ENCODE data around the gene SIDT1.

The SIDT1 gene

DNA sequence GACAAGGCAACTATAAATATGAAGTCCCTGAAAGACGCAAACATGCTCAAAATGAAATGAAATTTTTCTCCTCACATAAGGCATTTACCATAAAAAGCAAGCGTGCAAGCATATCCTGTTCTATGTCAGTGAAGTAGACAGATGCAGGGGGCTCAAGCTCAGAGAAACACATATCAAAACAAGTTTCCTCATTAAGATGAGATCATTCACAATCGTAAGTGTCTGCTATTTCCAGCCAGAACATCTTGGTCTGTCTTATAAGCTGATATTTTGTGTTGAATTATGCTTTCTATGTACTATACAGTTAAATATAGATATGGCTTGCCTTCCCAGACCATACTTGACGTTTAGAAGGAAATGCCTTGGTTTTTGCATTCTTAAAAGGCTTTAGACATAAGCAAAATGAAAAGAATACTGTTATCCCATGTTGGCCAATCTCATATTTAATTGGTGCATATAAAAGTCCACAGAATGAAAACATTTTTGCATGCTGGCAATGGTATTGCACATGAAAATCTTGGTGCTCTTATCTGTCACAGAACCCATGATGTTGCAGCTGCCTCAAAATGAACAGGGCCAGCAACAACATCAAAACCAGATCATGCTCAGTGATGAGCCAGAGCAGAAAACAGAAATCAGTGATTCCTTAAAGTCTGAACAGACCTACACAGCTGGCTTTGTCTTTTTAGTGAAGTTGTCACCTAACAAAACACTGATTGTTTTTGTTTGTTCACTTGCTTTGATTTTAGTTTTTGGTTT, 65.4 kb downstream of the SIDT1 start:
- DNase-seq (ENCODE audit: low read depth) = no peak

DNA sequence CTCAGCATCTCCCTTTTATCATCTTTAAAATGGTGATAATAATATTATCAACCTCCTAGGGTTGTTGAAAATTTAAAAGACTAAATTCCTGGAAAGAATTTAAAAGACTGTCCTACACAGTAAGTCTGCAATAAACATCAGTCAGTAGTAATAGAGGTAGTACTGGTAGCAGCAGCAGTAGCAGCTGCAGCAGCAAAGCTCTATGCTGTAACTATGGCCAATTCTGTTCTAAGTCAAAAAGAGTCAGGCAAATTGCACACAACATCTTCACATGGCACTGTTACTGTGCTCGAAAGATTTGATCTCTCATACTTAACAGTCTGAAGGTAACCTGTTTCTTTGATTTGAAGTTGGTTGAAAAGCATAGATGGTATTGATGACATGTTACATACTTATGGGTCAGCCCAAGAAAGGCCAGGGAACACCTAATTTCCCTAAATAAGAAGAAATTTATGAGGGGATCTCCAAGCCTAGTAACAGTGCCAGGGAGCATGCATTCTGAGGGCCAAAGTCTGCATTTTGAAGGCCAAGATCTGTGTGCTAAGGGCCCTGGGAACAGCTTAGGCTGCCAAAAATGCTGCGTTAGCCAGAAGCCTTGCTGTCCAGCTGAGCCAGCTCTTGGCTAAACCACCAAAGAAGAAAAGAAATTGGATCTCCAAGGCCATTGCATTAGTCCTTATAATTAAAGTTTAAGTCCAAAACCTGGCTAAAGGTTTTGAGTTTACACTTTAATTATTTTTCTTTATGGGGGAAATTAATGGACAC, 68.2 kb downstream of the SIDT1 start:
- DNase-seq (ENCODE audit: low read depth) = no peak

DNA sequence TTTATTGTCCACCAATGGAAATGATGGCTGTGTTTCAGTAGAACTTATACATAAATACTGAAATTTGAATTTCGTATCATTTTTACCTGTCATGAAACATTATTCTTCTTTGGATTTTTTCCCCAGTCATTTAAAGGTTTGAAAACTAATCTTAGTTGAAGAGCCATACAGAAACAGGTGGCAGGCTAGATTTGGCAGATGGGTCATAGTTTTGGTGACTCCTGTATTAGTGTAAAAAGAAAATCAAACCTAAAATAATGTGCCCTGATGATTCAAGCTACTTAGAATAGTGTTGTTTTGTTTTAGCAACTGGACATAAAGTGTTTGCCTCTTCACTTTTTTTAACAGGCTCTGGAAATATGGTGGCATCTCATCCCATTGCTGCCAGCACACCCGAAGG, 68.9 kb downstream of the SIDT1 start:
- DNase-seq (ENCODE audit: low read depth) = no peak

DNA sequence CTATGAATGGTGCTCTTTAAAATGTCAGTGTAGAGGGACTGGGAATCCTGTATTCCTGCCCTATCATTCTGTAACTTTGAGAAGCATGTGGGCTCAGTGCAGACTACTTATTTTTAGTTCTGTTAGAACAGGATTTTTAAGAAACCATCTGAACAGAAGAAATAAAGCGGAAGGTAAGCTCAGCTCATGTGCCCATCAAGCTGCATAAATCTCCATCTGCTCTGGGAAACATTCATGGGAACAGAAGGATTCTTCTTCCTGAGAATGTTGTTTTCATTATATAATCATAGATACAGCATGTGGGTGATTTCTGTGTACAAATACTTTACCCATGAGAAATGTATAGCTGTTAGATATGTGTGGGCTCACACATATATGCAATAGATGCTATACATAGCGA, 69.9 kb downstream of the SIDT1 start:
- no peak for DNase-seq (ENCODE audit: low read depth)

DNA sequence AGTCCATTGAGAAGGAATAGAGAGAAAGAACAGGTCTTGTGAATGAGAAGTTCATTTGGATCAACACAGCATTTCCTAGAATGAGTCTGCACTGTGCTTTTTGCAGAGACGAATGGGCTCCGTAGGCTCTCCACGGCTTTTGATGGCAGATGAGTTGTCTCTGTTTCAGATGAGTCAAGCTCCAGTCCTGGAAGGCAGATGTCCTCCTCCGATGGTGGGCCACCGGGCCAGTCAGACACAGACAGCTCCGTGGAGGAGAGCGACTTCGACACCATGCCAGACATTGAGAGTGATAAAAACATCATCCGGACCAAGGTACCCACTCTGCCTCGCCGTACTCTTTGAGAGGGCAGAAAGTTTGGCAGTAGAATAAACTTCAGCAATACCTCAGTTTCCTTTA, 70.5 kb downstream of the SIDT1 start:
- no peak for DNase-seq (ENCODE audit: low read depth)

DNA sequence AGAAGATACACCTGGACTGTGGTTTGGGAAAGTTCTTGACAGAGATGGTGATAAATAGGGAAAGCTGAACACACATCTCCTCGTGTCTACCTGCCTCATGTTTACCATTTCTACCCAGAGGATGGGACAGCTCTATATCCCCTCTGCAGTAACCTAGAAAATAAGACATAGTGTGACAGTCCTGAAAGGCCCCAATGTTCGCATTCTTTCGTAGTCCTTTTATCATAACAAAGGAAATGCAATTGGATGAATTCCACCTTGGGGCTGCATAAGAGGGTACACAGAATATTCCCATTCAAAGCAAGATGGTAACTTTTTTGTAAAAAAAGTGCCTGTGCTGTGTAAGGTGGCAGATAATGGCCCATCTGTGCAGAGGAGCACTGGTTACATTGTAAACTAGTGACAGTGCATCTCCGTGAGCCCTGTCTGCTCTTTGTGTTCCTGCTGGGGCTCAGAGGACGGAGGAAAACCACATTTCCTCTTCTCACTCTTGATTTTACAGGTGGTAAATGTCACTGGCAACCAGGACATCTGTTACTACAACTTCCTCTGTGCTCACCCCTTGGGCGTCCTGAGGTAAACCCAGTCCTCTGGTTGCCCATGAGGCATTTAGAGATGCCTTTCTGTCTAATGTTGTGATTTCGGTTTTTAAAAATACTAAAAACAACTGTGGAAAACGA, 74.3 kb downstream of the SIDT1 start:
- no peak for DNase-seq (ENCODE audit: low read depth)

DNA sequence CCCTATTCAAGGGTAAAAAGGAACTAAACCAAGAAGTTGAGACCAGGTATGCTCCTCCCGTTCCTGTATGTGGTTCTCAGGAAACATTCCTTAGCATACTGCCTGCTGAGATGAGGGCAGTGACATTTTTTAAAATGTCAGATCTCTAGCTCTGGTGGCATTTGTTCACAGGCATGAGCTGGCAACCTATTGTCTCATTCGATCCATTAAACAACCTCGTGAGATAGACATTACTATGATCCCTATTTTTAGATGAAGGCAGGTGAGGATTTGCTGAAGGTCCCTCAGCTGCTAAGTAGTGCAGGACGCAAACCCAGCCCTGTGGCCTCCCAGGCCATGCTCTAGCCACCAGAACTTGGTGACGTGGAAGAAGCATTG, 74.9 kb downstream of the SIDT1 start:
- no peak for DNase-seq (ENCODE audit: low read depth)

DNA sequence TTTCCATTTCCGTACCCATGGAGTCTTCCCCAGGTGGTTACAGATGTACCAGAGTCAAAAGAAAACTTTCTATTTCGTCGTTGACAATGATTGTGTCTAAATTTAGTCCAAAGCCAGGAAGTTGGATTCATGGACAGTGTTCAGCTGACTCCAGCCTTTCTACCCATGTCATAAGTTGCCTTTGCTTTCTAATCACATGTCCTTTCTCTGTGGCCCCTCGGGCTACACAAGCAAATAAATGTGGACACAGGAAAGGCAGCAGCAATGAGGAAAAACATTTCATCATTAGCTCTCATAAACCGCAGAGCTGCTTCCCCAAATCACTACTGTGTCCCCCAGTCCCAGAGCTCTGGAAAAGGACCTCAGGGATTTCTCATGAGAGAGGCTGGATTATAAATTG, 82.0 kb downstream of the SIDT1 start:
- DNase-seq (ENCODE audit: low read depth) = no peak

DNA sequence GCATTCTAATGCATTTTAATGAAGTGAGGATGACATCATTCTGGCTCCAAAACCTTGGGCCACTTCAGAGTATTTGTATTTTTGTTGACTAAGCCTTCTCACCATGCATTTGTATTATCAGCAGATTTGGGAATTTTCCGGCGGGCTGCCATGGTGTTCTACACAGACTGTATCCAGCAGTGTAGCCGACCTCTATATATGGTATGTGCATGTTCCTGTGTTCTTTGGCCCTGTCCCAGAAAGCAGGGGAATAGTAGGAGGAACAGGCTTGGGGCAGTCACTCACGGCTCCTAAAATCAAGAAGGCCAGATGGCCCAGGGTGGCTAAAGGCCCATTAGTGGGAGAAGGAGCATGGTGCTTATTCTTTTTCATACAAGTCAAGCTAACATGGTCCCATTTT, 83.6 kb downstream of the SIDT1 start:
- no peak for DNase-seq (ENCODE audit: low read depth)

DNA sequence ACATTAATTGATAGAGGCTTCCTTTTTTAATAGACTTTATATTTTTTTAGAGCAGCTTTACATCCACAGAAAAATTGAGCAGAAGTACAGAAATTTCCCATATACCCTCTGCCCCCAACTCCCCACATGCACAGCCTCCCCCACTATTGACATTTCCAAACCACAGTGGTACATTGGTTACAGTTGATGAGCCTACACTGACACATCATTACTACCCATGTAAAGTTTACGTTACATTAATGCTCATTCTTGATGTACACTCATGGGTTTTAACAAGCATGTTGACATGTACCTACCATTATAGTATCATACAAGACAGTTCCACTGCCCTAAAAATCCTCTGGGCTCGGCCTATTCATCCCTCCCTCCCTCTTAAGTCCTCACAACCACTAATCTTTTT, 85.4 kb downstream of the SIDT1 start:
- DNase-seq (ENCODE audit: low read depth) = no peak

DNA sequence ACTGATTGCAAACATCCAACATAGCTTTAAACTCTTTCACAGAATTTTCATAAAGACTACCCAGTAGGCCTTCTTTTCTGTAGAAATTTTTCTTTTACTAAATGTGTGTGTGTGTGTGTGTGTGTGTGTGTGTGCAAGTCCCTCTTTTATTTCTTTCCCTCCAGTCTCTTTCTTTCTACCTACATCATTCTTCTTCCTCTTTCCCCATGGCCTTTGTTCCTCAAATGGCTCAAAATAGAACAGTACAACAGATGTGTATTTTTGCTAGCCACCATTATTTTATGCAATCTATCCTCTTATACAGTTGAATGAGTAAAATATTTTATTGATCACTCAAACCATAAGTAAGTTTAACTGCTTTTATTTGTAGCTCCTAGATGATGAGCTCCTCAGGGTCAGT, 87.7 kb downstream of the SIDT1 start:
- no peak for DNase-seq (ENCODE audit: low read depth)

DNA sequence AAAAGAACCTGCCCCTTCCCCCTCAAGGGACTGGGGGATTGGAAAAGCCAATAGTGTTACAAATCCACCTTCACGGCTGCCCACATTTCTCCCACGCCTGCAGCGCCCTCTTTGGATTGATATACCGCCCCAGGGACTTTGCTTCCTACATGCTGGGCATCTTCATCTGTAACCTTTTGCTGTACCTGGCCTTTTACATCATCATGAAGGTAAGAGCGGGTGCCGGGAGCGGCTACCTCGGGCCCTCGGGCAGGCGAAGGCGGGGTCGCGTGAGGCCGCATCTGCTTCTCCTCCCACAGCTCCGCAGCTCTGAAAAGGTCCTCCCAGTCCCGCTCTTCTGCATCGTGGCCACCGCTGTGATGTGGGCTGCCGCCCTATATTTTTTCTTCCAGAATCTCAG, 91.0 kb downstream of the SIDT1 start:
- DNase-seq (ENCODE audit: low read depth) = no peak

DNA sequence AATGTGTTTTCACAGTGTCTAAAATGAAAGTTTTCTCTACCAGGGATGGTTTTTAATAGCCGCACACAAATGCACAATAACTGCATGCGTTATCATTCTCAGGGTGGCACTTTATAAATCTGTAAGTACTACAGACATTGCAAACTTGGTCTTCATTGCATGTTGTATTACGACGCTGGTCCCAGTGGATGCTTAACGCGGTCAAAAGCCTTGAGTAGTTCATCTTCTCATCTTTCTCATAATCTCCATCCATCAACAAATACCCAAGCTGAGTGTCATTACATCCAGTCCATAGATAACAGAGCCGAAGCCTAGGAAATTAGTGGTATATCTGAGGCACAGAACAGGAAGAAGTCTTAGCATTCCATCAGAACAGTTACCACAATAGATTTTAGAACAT, 91.5 kb downstream of the SIDT1 start:
- no peak for DNase-seq (ENCODE audit: low read depth)

DNA sequence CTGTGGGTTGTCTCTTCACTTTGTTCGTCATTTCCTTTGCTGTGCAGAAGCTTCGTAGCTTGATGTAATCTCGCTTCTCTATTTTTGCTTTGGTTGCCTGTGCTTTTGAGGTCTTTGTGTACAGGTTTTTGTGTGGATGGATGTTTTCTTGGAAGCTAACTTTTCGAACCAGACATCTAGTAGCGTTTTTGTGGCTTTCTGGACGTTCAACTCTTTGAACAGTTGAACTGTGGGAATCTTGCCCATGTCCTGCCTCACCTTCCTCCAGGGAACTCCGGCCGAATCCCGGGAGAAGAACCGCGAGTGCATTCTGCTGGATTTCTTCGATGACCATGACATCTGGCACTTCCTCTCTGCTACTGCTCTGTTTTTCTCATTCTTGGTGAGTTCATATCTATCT, 93.5 kb downstream of the SIDT1 start:
- no peak for DNase-seq (ENCODE audit: low read depth)

DNA sequence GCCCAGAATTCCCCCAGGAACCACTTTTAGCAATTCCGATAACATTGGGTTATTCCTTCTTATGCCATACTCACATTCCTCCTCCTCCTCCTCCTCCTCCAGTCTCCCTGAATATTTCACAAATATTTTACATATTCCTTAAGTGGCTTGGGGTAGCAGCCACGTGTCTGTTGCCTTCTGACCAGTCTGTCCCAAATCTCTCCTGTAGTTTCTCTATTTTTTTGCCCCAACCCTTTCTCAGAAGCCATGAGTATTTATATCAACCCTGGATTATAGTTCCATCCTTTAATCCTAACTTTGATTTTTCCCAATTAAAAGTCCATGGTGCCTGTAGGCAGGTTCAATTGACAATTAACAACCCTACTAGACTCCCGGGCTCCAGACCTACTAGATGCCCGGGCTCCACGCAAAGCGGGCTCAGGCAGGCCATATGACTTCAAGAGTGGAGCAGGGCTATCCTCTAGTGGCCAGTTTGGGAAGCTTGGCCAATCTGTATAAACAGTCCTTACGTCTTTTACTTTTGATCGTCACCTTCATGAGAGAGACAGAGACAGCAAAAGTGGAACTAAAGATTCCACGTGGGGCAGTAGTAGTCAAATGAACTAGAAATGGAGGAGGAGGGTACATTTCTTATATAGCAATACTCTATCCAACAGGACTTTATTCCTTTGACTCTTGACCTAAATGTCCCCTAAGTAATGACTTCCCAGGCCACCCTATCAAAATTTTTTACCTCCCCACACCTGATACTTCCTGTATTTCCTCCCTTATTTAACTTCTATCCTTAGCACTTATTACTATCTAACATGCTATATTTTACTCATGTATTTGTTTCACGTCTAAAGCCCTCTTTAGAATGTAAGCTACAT, 94.4 kb downstream of the SIDT1 start:
- no peak for DNase-seq (ENCODE audit: low read depth)

DNA sequence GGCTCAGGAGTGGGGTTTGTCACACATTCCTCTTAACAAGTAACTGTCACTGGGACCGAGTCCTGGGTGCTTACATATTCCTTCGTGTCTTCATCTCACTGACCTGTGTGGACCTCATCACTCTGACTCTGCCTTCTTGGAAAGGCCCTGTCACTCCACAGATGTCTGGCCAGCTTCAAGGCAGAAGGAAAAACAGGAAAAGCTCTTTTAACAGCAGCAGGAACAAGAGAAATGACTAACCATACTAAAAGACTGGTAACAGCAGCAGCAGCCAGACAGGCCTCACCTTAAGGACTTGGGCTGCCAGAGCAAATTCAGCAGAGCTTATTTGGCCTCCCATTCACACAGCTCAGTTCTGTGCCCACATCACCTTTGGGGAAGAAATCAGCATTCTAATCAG, 96.0 kb downstream of the SIDT1 start:
- DNase-seq (ENCODE audit: low read depth) = no peak

DNA sequence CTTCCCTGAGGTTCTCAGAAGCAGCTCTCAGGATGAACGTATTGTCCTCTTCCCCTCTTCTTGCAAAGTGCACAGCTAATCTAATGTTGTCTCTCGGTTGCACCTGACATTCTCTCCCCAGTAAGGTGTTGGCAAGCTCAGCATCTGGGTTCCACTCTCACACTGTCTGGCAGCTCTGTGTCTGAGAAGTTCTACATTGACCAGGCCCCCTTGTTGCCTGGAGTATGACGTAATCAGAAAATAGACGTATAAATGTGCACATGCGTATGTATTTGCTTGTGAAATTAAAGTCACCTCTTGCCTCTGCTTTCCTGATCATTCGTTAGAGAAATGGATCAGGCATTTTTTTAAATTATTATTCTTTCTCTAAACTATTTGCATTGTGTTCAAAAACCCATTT, 96.4 kb downstream of the SIDT1 start:
- DNase-seq (ENCODE audit: low read depth) = no peak

DNA sequence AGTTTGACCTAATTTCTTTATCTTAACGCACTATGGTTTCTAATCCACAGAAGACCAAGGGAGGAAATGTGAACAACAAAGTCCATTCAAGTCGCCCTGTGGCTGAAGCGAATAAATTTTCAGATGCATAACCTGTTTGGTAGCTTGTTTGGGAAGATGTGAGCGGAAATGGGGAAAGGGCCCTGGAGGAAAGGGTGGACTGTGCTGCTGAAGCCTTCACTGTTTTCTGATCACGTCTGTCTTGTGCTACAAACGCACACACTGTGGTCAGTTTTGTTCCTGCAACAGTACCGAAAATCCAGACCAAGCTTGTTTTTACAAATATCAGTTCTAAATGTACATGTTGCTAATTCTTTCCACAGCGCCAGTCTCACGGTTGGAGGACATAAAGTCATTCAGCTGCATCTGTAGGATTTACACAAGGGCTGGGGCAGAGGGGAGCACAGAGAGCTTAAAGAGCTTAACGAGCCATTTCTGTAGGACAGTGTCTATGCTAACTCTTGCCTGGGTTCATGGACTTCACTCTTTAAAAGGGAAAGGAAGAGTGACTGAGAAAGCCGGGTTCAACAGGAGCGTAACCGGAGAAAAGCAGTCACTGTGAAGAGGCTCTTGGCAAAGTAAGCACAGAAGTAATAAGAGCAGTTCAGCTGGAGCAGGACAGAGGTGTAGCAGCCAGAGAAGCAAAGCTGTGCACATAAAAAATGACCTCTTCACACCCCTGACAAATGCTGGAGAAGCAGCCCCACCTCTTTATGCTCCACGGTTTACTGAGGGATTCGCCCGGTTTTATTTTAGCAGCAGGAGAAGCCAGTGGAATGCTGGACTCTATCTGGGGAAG, 97.4 kb downstream of the SIDT1 start:
- no peak for DNase-seq (ENCODE audit: low read depth)

DNA sequence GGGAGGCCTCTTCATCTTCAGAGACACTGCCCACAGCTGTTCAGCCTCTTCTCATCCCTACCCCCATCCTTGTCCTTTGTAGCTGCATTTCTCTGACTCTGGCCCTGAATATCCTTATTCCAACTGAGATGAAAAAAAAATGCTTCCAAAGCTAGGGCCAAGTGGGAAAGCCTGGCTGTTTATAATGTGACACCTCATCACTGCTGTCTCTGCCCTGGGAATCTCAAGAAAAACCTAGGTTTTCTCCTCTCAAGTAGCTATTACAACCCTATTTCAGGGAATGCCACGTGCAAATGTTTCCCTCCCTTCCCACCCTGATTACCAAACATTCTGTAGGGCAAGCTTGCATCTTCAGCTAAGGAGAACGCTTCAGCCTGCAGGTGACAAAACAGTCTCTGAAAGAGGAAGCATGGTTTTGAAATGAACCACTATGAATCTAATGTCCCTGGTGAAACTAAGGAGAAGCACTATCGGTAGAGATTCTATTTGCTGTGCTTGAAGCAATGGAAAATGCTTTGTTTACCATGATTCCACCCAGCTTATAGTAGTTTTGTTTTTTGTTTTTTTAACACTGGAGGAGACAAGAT, 98.7 kb downstream of the SIDT1 start:
- no peak for DNase-seq (ENCODE audit: low read depth)

DNA sequence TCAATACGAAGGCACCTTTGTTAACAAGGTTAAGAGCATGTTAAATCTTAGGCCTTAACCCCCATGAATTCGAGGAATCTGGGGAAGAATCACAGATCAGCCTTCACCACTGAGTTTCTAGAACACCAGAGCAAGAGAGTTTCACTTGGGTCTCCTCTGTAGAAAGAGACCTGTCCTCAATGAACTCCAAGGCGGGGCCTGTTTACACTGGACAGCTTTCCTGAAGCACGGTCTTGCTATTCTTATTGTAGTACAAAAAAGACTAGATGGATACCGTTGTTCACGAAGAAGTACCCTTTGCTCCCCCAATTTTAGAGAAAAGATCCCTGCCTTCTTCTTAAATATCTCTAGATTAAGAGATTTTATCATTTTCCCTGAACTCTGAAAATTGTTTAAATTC, 99.2 kb downstream of the SIDT1 start:
- DNase-seq (ENCODE audit: low read depth) = no peak
